GM10266 (cell line): ENCODE measurements around the gene PPM1L.

Experiments used
- DNase-seq: peaks from one replicate; pipeline ENCODE4 v3.0.0; 2012; ENCODE audit errors: extremely low spot score
- CTCF ChIP-seq: IDR thresholded peaks from 2 replicates; pipeline ENCODE4 v1.5.1; 2012; ENCODE audit warnings: mild to moderate bottlenecking, low read depth; ENCODE audit not compliant: control insufficient read depth, insufficient read depth; ENCODE audit errors: missing control alignments

The PPM1L gene

DNA sequence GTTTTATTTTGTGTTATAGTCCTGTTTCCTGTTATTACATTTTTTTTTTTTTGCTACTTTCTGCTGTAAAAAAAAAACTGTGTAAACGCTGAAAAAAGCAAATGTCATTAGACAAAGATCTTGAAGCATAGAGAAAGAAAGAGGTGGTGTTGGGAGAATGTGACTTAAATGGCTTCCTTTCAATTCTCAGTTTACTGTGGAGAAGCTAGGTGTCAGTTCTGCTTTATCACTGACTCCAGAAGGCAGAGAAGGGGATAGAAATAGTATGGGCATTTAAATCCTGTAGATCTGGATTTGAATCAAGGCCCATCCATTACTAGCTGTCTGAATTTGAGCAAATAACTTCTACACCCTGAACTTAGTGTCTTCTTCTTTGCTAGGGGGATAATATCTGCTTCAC lies 23.0 kb downstream of the PPM1L start:
- TF ChIP-seq CTCF, result no peak
- no peak for DNase-seq

DNA sequence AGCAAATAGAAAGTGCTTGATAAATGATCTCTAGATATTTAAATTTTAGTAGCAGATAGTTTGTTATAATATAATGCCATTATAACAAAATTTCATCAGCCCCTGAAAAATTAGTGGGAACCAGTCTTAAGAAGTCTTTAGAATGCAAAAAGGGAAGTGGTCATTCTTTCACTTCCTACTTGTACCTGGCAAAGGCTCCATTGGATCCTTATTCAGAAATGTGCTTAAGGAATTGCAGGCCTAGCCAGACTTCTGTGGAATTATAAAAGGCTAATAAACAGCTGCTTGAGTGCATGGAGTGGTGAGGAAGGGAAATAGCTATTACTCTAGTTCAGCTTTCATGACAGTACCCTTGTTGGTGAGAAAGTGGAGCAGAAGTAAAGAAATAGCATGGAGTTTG lies 24.2 kb downstream of the PPM1L start:
- no peak for TF ChIP-seq CTCF
- no peak for DNase-seq

GRCh38 chr3:160781402-160781801 lies 25.4 kb downstream of the PPM1L start:
- DNase-seq, result no peak
- no peak for TF ChIP-seq CTCF

DNA sequence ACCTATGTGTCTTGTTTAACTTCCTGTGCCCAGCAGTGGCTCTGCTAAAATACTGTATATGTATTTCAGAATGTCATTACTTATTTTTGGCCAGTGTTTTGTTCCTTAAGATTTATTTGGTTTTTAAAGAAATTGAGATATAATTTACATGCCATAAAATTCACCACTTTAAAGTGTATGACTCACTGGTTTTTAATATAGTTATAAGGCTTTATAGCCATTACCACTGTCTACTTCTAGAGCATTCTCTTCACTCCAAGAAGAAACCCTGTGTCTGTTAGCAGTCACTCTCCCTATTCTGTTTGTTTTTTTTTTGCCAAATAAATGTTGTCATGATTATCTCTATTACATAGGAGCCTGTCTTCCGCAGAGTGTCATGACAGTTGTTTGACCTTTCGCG lies 25.8 kb downstream of the PPM1L start:
- DNase-seq, result no peak
- no peak for TF ChIP-seq CTCF

DNA sequence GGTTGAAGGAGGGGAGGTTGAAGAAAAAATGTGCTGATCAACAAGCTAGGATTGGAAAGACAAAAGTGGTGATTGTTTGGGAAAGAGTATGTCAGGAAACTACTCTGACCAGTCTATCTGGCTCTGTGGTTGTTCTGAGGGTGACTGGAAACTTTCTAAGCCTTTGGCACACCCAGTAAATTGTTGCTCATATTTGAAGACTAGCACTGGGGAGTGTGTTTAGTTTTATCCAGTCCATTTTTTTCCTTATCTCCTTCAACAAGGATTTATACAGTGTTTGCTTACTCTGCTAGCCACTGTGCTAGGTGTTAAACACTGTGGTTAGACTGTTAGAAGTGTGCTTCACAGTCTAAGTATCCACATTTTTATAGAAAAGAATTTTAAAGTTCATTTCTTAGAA lies 28.8 kb downstream of the PPM1L start:
- no peak for TF ChIP-seq CTCF
- DNase-seq, result no peak

DNA sequence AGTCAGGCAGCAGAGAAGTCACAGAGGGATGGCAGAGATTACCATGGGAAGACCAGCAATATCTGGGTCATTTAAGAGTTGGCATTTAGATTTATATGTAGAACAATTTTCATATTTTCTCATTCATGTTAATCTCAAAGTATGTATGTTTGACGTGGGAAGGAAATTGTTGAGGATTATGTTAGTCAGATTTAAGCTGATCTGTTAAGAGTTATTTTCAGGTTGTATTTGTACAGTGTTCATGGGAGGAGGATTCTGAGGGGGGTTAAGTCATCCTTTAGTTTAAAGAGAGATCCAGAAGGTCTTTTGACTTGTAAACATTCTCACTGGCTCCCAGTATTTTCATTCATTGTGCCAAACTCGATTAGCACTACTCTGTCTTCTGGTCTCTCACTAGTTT lies 34.7 kb downstream of the PPM1L start:
- no peak for TF ChIP-seq CTCF
- no peak for DNase-seq

DNA sequence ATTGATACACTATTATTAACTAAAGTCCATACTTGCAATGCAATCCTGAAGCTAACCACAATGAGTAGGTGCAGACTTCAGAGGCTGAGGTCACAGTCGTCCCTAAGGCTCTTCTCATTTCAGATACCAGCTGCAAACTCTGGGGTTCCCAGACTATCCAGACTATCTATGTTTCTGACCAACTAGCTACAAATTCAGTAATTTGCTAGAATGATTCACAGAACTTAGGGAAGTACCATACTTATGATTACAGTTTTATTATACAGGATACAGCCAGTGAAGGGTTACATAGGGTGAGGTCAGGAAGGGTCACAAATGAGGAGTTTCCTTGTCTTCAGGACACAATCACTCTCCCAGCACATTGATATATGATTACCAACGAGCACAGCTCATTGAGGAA lies 36.5 kb downstream of the PPM1L start:
- DNase-seq, result no peak
- TF ChIP-seq CTCF, result no peak
